Suprapubic skin (tissue), 3 donors: ENCODE data around the gene TAS2R39.

ENCODE experiments used
- POLR2AphosphoS5 ChIP-seq, 3 donors: sonication (generic); formaldehyde crosslinking; IDR thresholded peaks; one replicate each; pipeline ENCODE4 v1.6.1; 2017; ENCODE audit warnings: antibody characterized with exemption in 3 of 3
- TF ChIP-seq, protein P1 (sequence below), 2 donors: fragments of 200-600 bp in 1 of 2; fragments of 450-650 bp in 1 of 2; sonication (generic) in 1 of 2; IDR thresholded peaks; one replicate each; pipeline ENCODE4 v1.5.1; 2016 to 2019; ENCODE audit warnings: antibody characterized with exemption in 2 of 2, mild to moderate bottlenecking in 1 of 2, moderate library complexity in 1 of 2

DNA sequence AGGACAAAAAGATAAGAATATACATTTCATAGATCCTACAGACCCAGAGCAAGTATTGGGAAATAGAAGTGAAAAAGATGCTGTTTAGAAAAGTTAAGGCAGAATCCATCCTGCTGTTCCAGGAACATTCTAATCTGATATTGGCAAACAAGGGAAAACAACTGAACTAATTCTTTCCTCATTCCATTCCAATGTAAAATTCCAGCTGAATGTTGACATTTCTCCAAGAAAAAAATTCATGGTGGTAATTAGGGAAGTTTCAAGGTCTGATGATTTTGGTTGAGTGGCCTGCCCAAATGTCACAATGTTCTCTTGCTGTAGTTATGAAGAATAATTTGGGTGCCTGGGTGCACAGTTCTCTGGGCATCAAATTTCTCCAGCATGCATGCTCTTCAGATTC lies 36.1 kb upstream of the TAS2R39 start:
- TF ChIP-seq, protein P1, sequence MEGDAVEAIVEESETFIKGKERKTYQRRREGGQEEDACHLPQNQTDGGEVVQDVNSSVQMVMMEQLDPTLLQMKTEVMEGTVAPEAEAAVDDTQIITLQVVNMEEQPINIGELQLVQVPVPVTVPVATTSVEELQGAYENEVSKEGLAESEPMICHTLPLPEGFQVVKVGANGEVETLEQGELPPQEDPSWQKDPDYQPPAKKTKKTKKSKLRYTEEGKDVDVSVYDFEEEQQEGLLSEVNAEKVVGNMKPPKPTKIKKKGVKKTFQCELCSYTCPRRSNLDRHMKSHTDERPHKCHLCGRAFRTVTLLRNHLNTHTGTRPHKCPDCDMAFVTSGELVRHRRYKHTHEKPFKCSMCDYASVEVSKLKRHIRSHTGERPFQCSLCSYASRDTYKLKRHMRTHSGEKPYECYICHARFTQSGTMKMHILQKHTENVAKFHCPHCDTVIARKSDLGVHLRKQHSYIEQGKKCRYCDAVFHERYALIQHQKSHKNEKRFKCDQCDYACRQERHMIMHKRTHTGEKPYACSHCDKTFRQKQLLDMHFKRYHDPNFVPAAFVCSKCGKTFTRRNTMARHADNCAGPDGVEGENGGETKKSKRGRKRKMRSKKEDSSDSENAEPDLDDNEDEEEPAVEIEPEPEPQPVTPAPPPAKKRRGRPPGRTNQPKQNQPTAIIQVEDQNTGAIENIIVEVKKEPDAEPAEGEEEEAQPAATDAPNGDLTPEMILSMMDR (IDR thresholded peaks at IDR 0.05), result no peak
- TF ChIP-seq POLR2AphosphoS5 (IDR thresholded peaks at IDR 0.05), result no peak
